ENCODE results near the gene HECTD2.

- TF ChIP-seq CTCF (IDR thresholded peaks at IDR 0.05) (no peak), POLR2A (IDR thresholded peaks at IDR 0.05) (no peak)
Measured at GRCh38 chr10:91559750-91560149, 149.6 kb downstream of the HECTD2 start.
